A204.1 (cell line): Measurements from ENCODE around the gene CDK19.
"Not testable (repeated sequence)": the region's sequence is repeated elsewhere in the genome, so short reads cannot be mapped to it uniquely, and the experiment has no call there.

Experiments
- FAIRE-seq: peaks from 2 replicates; lab custom pipeline; 2012; peaks lifted over from hg19 to GRCh38; lab: Jason Lieb, UNC

The CDK19 gene

GRCh38 chr6:110815411-110816409 is at the start of gene CDK19:
TSS of gene CDK19 (minus strand) at chr6:110815469. CDS start at chr6:110815136, 333 bp downstream.
- FAIRE-seq: peak; percentile 98

- no peak for FAIRE-seq
Measured at GRCh38 chr6:110864824-110865223, 49.6 kb upstream of the CDK19 start.

DNA sequence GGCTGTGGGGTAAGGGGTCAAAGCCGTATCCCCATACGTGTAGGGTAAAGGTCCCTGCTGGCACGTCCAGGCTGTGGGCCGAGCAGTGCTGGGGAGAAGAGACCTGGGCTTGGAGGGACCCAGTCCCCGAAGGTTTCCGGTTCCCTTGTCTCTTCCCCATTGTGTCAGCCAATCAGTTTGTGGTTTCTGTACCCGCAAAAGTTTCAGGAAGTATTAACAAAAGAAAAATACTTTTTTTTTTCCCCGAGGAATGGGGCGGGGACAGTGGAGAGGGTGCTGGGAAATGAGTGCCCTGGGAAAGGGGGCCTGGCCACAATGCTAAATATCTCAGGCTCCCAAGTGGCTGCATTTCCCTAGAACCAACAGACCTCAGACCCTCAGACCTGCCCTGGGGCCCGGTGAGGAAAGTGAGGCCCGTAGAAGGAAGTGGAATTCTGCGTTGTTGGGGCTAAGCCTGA is 44.1 kb upstream of the CDK19 start:
- FAIRE-seq: no peak

DNA sequence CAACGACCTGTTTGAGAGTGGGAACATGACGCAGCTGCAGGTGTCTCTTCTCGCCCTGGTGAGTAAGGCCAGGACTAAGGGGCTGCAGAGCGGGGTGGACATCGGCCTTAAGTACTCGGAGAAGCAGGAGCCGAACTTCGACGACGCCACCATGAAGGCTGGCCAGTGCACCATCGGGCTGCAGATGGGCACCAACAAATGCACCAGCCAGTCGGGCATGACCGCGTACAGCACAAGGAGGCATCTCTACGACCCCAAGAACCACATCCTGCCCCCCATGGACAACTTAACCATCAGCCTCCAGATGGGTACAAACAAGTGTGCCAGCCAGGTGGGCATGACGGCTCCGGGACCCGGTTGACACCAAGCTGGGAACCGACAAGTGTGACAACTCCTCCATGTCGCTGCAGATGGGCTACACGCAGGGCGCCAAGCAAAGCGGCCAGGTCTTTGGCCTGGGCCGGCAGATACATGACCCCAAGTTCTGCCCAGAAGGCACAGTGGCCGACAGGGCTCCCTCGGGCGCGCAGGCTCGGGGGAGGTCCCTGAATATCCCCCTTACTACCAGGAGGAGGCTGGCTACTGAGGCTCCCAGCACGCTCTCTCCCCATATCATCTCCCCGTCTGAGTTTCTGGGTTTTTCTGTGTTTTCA is 43.4 kb upstream of the CDK19 start:
- no peak for FAIRE-seq

- FAIRE-seq: no peak
Measured at GRCh38 chr6:110858016-110858415, 42.7 kb upstream of the CDK19 start.

GRCh38 chr6:110856296-110856695 is 41.0 kb upstream of the CDK19 start:
- no peak for FAIRE-seq

GRCh38 chr6:110853754-110854477 is 38.6 kb upstream of the CDK19 start:
- no peak for FAIRE-seq

DNA sequence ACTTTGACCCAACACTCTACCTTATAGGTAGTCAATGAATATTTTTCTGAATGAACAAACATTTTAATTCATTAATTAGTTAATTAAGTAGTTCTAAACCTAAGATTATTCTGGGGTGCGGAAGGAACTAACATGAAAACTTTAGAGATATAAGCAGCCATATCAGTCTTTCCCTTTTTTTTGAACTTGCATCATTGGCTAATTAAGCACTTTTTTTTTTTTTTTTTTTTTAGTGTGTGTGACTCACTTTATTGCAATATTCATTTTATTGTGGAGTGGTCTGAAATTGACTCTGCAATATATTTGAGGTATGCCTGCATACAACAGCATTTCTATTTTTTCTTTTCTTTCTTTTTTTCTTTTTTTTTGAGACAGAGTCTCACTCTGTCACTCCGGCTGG is 37.5 kb upstream of the CDK19 start:
- no peak for FAIRE-seq

DNA sequence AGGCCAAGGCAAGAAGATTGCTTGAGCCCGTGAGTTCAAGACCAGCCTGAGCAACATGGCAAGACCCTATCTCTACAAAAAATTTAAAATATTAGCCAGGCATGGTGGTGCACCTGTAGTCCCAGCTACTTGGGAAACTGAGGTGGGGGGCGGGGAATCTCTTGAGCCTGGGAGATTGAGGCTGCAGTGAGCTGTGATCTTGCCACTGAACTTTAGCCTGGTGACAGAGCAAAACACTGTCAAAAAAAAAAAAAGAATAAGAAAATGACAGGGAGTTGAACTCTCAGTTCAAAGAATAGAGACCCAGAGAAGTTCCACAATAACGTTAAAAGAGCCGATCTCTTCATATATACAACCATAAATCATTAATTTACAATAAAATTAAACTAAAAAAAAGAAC is 34.5 kb upstream of the CDK19 start:
- no peak for FAIRE-seq

DNA sequence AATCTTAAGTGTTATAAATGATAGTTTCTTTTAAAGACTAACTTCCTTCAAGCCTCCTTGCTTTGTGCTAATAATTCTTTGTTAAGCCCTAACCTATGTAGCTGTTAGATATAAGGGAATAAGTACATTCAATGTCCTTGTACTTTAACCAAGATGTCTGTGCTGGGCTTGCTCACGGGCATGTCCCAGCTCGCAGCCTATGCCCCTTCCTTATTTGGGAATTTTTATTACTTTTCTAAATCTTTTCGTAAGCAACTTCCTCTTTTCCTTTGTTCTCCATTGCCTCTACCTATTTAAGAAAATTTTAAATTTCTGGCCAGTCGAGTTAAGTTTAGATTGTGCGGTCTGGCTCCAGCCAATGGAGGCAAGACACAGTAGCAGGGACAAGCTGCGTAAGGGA is 26.0 kb upstream of the CDK19 start:
- FAIRE-seq: no peak

DNA sequence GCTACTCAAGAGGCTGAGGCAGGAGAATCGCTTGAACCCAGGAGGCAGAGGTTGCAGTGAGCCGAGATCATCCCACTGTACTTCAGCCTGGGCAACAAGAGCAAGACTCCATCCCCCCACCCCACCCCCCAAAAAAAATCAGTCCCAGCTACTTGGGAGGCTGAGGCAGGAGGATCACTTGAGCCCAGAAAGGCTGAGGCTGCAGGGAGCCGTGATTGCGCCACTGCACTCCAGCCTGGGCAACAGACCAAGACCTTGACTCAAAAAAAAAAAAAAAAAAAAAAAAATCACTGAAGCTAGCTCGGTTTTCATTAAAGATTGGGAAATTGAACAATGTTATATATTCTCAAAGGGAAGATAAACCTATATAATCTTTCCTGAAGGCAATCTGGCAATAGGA is 20.5 kb upstream of the CDK19 start:
- FAIRE-seq: not testable (repeated sequence)

DNA sequence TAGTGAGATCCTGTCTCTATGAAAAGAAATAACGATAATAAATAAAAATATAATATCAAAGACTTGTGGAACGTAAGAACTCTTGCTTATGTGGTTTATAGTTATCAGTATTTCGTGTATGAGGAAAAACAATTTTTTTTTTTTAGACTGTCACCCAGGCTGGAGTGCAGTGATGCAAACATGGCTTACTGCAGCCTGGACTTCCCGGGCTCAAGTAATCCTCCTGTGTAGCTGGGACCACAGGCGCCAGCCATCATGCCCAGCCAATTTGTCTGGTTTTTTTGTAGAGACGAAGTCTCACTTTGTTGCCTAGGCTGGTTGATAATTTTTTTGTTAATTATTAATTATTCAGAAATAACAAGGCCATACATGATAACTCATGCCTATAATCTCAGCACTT is 18.6 kb upstream of the CDK19 start:
- FAIRE-seq: no peak

GRCh38 chr6:110831405-110831804 is 16.1 kb upstream of the CDK19 start:
- no peak for FAIRE-seq

DNA sequence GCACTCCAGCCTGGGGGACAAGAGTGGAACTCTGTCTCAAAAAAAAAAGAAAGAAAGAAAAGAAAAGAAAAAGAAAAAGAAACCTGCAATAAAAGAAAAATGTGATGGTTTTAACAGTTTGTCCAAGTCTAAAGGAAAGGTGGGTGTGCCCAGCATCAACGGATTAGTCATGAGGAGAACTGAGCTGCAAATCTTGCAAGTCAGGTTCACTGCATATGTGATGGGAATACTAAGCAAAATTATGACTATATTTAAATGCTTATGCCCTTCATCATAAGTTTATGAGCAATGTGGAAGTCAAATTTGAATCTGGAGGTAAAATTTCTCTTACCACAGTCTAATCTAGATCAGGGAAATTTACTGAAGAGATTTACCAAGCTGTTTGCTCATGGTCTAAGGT is 13.1 kb upstream of the CDK19 start:
- no peak for FAIRE-seq

GRCh38 chr6:110826236-110827129 is 11.2 kb upstream of the CDK19 start:
- no peak for FAIRE-seq

DNA sequence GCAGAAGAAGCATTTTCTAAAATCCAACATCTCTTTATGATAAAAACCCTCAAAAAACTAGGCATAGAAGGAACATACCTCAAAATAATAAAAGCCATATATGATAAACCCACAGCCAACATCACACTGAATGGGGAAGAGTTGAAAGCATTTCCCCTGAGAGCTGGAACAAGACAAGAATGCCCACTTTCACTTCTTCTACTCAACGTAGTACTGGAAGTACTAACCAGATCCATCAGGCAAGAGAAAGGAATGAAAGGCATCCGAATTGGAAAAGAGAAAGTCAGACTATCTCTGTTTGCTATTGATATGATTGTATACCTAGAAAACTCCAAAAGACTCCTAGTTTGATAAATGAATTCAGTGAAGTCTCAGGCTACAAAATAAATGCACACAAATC is 7.9 kb upstream of the CDK19 start:
- no peak for FAIRE-seq

- no peak for FAIRE-seq
Measured at GRCh38 chr6:110822249-110822648, 7.0 kb upstream of the CDK19 start.

- FAIRE-seq: no peak
Measured at GRCh38 chr6:110816677-110817076, 1.4 kb upstream of the CDK19 start.

DNA sequence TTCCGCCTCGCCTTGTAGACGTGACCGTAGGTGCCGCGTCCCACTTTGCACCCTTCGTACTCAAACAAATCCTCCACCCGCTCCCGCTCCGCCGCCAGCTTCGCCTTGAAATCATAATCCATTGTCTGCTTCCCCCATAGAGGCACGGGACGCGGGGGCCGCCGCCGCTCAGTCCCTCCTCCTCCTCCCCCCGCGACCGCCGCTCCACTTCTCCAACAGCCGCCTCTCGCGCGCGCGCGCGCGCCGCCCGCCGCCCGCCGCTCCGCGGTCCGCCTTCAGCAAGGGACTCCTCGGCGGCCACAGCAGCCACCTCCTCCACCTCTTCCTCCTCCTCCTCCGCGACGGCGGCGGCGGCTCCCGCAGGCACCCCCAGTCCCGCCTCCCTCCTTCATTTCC is 256 bp downstream of the CDK19 start:
- no peak for FAIRE-seq

DNA sequence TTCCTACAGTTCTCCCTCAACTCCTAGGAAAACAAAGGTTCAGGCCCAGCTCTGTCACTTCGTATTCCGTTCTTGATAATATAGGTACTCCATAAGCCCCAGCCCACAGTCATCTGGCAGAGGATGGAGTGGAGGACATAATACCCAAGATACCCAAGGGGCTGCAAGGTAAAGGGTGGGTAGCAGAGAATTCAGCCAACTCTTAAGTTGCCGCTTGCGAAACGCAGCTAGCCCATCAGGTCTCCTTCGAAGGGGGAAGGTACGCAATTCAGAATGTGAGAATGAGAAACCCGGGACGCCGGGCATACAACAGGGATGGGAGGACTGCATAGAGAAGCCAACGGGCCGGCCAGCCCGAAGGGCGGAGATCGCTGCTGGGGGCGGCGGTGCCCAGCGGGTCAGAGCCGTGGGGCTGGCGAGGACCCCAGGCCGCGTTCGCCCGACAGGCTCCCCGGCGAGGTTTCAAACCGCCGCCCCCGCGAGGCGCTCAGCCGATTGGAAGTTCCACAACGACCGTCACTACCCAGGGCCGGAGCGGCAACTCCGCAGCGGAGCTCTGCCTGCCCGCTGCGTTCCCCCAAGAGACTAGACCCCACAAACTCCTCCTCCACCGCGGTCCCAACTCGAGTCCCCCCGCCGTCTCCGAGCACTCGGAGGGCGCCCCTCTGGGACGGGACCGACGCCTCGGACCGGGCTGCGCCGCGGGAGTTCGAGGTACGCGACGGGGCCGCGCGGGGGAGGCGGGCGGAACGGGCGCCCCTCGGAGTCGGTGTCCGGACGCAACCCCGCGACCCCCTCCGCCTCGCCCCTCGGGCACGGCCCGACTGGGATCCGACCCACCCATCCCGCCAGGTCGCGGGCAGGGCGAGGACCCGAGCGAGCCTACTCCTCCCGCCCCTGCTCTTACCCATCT is 911 bp downstream of the CDK19 start:
- FAIRE-seq: no peak
